Jurkat, Clone E6-1 (cell line): Measurements from ENCODE around the gene KLK7.
"Not testable (repeated sequence)": the region's sequence is repeated elsewhere in the genome, so short reads cannot be mapped to it uniquely, and the experiment has no call there.

Experiments
- DNase-seq: peaks from one replicate; pipeline ENCODE4 v3.0.0-alpha.2; 2011; ENCODE audit warnings: low read depth, low spot score
- H3K4me3 ChIP-seq: 2 replicates; pipeline ENCODE4 v1.5.1; 2011; ENCODE audit warnings: mild to moderate bottlenecking, low read length, control low read depth, moderate library complexity

KLK7 gene

DNA sequence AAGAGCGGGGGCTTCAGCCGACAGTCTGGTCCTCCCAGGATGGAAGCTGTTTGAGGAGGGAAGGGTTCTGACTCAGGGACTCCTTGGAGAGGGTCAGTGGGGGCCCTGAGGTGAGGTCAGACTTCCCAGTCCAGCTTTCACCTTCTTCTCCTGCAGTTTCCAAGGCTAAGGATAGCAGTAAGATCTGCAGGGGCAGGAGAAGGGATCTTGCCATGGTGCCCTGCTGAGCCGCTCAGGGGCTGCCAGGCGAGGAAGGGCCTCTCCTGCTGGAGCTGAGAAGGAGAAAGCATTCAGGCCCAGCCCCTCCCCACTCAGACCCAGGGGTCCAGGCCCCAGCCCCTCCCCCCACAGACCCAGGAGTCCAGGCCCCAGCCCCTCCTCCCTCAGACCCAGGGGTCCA is 1.5 kb downstream of the KLK7 start:
- no peak overlapping the region for H3K4me3 ChIP-seq
- no peak for DNase-seq

DNA sequence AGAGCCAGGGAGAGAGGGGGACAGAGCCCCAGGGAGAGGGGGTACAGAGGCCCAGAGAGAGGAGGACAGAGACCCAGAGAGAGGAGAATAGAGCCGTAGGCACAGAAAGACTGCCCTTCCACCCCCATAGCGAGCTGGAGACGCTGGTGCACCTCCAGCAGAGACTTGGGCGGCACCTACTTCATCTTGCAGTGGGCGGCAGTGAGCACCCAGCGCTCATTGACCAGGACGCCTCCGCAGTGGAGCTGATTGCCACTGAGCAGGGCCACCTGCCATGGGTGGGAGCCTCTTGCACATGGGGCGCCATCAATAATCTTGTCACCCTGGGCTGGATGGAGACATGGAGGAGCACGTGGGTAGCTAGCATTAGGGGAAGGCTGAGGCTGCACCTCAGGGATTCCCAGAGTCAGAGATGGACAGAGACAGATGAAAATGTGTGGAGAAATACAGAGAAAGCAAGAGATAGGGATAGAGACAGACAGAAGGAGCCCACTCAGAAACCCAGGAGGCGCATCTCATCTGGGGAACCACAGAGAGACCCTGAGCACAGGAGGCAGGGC is 2.0 kb downstream of the KLK7 start:
- no peak overlapping the region for H3K4me3 ChIP-seq
- DNase-seq: no peak

DNA sequence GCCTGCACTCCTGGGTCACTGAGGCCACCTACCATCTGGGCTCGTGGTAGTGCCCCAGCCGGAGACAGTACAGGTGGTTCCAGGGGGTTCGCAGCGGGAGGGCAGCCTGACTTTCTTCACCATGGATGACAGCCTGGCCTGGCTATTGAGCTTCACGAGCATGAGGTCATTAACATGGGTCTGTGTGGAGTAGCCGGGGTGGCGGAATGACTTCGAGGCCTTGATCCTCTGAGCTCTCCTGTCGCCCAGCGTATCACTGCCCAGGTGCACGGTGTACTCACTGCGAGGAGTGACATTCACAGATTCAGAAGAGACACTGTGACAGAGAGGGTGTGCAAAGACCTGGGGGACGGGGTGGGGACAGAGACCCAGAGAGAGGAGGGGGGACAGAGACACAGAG is 3.5 kb downstream of the KLK7 start:
- no peak for DNase-seq
- H3K4me3 ChIP-seq: no peak overlapping the region

DNA sequence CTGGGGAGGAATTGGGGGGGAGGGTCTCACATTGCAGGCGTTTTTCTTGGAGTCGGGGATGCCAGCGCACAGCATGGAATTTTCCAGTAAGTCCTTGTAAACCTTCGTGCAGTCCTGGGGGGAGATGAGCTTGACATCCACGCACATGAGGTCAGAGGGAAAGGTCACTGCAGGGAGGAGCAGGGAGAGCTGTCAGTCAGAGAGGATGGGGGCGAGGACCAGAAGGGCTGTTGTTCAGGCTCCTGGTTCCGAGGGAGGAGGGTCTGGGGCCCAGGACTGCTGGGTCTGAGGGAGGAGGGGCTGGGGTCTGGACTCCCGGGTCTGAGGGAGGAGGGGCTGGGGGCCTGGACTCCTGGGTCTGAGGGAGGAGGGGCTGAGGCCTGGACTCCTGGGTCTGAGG is 4.0 kb downstream of the KLK7 start:
- H3K4me3 ChIP-seq: no peak overlapping the region
- DNase-seq: no peak

DNA sequence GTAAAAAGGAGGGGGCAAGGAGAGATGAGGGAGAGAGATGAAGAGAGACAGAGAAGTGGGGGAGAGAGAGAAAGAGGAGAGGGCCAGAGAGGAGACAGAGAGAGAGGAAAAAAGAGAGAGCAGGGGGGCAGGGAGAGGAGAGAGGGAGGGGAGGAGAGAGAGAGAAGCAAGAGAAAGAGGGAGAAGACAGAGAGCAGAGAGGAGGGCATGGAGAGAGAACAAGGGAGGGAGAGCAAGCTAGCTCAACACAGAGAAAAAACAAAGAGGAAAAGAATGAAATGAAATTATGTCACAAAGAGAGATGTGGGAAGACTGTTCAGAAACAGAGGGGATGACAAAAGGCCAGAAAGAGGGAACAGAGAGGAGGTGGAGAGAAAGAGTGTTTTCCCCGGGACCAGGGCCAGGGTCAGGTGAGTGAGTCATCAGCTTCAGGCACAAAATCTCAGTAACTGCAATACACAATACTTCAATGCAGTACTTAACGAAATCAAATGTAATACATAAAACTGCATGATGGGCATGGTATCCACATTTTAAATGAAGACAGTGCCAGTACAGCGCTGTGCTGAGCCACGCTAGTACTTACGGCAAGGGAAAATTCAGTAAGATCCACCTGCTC is 4.8 kb downstream of the KLK7 start:
- DNase-seq: no peak

DNA sequence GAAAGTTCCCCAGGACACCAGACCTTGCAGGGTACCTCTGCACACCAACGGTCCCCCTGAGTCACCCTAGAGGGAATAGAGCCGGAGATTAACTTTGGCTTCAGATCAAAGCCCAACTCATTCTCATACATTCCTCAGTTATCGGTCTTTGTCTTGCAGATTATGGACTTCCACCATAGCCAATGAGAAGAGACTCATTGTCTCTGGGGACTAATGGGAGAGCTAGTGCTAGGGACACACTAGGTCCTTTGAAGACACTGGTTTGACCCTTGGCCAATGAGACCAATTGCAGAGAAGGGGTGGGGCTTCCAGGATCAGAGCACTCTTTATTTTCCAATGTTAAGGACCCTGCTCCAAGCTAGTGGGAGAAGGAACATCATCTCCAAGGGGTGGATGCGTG is 6.1 kb downstream of the KLK7 start:
- no peak overlapping the region for H3K4me3 ChIP-seq
- no peak for DNase-seq

More for the DNA sequence above, 4.8 kb downstream of the KLK7 start:
- no peak overlapping the region for H3K4me3 ChIP-seq

DNA sequence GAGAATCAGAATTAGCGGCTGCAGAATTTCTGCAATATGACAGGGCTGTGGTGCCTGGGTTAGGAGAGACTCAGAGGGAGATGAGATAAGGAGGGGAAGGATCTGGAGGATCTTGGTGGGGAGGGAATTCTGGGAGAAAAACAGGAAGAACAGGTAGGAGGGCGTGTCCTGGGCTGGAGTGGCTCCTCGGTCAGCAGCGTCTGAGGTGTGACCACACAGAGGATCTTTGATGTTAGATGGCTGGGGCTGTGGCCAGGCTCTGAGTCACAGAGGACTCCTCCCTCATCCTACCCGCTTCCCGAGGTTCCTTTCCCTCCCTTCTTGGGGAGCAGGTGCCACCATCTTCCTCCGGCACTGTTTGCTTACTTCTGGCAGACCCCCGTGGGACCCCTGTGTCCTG is 8.0 kb downstream of the KLK7 start:
- H3K4me3 ChIP-seq: no peak overlapping the region
- no peak for DNase-seq

DNA sequence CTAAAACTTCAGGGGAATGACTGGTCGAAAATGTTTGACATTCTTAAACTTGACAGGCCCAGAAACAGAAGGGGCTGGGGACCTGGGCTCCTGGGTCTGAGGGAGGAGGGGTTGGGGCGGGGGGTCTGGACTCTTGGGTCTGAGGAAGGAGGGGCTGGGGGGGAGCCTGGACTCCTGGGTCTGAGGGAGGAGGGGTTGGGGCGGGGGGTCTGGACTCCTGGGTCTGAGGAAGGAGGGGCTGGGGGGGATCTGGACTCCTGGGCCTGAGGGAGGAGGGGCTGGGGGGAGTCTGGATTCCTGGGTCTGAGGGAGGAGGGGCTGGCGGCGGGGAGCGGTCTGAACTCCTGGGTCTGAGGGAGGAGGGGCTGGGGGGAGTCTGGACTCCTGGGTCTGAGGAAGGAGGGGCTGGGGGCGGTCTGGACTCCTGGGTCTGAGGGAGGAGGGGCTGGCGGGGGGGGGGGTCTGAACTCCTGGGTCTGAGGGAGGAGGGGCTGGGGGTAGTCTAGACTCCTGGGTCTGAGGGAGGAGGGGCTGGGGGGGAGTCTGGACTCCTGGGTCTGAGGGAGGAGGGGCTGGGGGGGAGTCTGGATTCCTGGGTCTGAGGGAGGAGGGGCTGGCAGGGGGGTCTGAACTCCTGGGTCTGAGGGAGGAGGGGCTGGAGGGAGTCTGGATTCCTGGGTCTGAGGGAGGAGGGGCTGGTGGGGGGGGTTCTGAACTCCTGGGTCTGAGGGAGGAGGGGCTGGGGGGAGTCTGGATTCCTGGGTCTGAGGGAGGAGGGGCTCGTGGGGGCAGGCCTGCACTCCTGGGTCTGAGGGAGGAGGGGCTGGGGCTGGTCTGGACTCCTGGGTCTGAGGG is 8.8 kb downstream of the KLK7 start:
- DNase-seq: no peak
- no peak overlapping the region for H3K4me3 ChIP-seq

DNA sequence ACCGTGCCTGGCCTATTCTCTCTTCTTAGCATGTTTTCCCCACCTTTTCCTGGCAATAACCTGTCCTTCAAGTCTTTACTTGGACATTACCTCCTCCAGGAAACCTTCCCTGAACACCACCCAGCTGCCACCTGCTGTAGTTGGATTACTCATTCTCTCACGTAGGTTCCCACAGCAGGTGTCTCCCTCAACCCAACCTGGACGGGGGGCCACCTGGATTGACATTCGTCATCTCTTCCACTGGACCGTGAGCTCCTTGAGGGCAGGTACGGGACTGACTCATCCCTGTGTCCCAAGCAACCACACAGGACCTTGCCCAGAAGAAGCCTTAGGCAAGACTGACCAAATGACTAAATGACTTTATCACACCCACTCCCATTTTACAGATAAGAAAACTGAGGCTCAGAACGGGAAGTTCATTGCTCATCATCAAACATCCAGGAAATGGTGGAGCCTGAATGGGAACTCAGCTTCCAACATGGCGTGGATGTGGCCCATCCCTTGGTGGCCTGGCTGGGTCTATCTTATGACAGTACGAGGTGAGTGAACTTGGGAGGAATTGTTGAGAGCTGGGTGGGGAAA is 10.8 kb downstream of the KLK7 start:
- no peak overlapping the region for H3K4me3 ChIP-seq
- DNase-seq: no peak

DNA sequence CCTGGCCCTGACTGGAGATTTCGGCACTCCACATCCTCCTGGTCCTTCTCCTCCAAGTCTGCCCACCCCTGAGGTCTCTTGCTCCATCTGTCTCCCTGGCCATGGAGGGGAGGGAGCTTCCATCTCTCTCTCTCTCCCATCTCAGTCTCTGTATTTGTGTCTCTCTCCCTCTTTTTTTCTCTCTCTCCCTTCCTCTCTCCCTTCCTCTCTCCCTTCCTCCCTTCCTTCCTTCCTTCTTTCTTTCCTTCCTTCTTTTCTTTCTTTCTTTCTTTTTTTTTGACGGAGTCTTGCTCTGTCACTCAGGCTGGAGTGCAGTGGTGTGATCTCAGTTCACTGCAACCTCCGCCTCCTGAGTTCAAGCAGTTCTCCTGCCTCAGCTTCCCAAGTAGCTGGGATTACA is 13.9 kb downstream of the KLK7 start:
- not testable (repeated sequence) for H3K4me3 ChIP-seq, DNase-seq

DNA sequence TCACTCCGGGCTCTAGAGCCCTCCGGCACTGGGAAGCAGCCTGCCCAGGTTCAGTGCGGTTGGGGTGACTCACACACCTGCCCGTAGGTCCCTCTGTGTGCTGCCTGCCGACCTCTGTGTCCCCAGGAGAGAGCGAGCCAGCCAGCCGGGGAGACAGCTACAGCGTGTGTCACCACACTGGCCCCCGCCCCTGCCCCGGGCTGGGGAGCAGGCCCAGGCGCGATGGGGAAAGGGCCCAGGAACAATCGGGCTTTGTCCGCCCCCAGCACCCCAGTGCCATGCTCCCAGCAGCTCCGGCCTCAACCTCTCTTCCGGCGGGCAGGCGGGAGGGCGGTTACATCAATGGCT is 14.3 kb downstream of the KLK7 start, which contains the start of gene KLK6:
Gene KLK6 (minus strand): TSS at position 179 of the 348 bp plus-strand sequence. CDS start 1,487 bp downstream, outside the sequence.
- no peak within 1 kb of the TSS for H3K4me3 ChIP-seq
- no peak for DNase-seq

DNA sequence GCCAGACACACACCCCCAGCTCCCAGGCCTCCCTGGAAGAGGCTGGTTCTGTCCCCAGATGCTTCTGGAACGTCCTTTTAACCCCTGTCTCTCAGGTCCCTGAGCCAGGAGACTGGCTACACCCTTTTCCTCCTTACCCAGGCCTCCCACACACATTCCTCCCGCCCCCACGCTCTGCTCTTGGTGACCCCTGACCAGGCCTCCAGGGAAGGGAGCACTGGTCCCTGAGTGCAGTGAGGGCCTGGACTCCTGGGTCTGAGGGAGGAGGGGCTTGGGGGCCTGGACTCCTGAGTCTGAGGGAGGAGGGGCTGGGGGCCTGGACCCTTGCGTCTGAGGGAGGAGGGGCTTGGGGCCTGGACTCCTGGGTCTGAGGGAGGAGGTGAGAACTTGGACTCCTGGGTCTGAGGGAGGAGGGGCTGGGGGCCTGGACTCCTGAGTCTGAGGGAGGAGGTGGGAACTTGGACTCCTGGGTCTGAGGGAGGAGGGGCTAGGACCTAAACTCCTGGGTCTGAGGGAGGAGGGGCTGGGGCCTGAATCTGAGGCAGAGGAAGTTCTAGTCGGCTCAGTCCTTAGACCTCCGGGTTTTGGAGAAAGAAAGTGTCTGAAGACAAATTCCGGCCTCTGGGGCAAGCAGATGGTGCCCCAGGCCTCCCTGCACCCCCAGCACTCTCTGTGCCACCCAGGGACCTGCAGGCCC is 14.9 kb downstream of the KLK7 start:
- H3K4me3 ChIP-seq: no peak overlapping the region
- DNase-seq: no peak

DNA sequence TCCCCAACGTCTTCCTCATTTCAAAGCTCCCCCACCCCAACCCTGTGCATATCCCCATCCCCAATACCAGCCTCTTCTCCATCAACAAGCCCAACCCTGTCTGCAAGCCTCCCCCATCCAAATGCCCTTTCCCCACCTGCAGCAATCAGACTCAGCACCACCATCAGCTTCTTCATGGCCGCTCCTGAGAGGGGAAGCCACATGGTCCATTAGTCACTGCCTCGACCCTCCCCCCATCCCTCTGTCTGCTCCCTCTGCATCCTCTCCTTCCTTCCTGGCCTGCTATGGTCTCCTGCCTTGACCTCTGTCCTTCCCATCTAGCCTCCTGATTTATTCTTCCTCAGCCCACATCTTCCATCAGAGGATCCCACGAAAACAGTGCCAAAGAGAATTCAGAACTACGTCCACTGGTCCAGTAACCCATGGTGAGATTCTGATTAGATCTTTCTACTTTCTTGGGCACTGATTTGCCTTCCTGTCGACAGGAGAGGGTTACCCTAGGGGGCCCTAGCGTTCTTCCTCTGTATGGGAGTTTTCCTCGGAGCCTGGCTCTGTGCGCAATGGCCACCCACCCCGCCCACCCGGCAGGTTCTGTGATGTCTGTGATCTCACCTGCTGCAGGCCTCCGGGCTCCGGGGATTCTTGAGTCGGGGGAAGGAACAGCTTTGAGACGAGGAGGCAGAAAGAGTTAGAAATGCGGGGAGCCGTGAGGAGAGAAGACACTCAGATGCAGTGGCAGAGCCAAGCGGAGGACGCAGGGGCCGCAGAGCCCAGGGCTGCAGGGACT is 15.6 kb downstream of the KLK7 start:
- no peak for DNase-seq

DNA sequence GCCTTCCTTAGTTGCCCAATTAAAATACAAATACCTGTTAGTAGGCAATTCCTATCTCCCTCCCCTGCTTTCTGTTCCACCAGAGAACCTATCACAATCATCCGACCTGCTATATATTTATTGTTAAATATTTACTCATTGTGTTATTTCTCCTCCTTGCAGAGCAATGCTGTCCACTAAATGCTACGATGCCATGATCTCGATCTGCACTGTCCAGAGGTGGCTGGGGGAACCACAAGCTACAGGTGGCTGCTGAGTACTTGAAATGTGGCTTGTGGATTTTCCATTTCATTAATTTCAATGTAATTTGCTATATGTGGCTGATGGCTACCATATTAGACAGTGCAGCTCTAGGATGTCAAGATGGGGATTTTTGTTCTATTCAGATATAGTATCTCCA is 19.5 kb downstream of the KLK7 start:
- no peak overlapping the region for H3K4me3 ChIP-seq
- DNase-seq: no peak

More for the DNA sequence above, 15.6 kb downstream of the KLK7 start:
- no peak overlapping the region for H3K4me3 ChIP-seq

DNA sequence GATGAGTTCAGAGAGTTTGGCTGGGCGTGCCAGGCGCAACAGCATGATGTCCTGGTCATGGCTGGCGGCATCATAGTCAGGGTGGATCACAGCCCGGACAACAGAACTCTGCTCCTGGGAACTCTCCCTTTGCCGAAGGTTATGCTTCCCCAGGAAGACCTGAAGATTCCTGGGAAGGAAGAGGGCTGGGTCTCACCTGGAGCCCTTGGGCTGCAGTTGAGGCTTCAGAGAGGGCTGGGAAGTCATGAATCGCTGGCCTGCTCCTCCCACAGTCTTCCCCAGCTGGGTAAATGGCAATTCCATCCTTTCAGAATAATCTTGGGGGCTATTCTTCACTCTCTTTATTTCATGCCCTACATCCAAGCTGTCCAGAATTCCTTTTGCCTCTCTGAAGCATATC is 20.3 kb downstream of the KLK7 start:
- no peak for DNase-seq
- H3K4me3 ChIP-seq: no peak overlapping the region

DNA sequence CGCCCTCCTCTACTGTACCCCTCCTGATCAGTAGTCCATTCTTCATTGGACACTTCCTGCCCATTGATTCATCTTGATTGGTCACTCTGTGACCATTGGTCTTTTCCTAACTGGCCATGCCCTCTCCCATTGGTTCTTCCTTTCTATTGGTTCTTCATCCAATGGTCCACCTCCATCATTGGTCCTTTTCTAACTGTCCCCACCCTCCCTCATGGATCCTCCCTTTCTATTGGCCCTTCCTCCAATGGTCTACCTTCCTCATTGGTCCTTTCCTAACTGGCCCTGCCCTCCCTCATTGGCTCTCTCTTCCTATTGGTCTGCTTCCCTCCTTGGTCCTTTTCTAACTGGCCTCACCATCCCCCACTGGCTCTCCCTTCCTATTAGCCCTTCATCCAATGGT is 21.5 kb downstream of the KLK7 start:
- no peak for DNase-seq
- no peak overlapping the region for H3K4me3 ChIP-seq

DNA sequence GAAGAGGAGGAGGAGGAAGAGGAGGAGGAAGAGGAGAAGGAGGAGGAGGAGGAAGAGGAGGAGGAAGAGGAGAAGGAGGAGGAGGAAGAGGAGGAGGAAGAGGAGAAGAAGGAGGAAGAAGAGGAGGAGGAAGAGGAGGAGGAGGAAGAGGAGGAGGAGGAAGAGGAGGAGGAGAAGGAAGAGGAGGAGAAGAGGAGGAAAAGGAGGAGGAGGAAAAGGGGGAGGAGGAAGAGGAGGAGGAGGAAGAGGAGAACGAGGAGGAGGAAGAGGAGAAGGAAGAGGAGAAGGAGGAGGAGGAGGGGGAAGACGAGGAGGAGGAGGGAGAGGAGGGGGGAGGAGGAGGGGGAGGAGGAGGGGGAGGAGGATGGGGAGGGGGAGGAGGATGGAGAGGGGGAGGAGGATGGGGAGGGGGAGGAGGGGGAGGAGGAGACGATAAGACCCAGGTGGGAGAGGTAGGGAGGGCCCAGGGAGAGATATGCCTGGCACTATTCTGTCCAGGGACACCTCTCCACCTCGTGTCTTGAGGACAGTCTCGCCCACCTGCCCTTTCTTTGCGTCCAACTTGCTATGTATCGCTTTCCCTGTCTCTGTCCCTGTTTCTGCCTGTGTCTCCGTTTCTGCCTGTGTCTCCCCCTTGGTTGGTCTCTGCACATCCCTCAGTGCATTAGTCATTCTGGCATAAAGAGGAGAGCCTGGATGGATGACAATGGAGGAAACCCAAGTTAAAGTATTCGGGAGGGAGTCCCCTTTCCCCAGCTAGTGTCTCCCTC is 23.8 kb downstream of the KLK7 start:
- no peak overlapping the region for H3K4me3 ChIP-seq
- no peak for DNase-seq

DNA sequence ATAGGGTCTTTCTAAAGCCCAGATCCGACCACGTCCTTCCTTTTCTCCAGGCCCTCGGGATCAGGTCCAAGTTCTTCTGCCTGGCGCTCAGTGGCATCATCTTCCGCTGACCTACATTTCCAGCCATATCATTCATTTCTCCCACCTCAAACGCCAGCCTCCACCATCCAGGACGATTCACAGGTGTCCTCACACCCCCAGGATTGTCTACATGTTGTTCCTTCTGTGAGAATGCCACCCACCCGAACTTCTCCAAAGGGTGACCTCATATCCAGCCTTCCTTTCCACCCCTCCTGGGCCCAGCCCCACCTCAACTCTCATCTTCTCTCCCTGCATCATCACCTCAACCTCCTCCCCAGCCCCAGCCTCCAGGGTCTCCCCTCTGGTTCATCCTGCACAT is 26.1 kb downstream of the KLK7 start:
- no peak for DNase-seq
- H3K4me3 ChIP-seq: no peak overlapping the region
